Astrocyte (in vitro differentiated cells and primary cell): ENCODE results near the gene ZMAT3. TPM values are rescaled to one million over a fixed set of nuclear protein-coding genes. Genes with fewer than 3 reads are reported as not detected.

Experiments used
- DNase-seq: peaks from one replicate; pipeline ENCODE4 v3.0.0-alpha.2; 2010; ENCODE audit warnings: low read depth
- FAIRE-seq: peaks from 2 replicates; lab custom pipeline; 2011; peaks lifted over from hg19 to GRCh38; lab: Jason Lieb, UNC
- H2AFZ ChIP-seq: 2 replicates; pipeline ENCODE4 v1.6.0; 2012; ENCODE audit warnings: low read depth, low read length, inconsistent platforms
- H3K27ac ChIP-seq: 2 replicates; pipeline ENCODE4 v1.5.1; 2011; ENCODE audit warnings: low read depth, low read length, inconsistent platforms
- H3K27me3 ChIP-seq: 2 replicates; pipeline ENCODE4 v1.6.0; 2011; ENCODE audit warnings: low read length, inconsistent platforms; ENCODE audit not compliant: insufficient read depth
- H3K36me3 ChIP-seq: 2 replicates; pipeline ENCODE4 v1.5.1; 2011; ENCODE audit warnings: low read length, inconsistent platforms; ENCODE audit not compliant: insufficient read depth
- H3K4me1 ChIP-seq: 2 replicates; pipeline ENCODE4 v1.5.1; 2011; ENCODE audit warnings: low read length, inconsistent platforms; ENCODE audit not compliant: insufficient read depth
- H3K4me2 ChIP-seq: 2 replicates; pipeline ENCODE4 v1.6.0; 2012; ENCODE audit warnings: low read length, inconsistent platforms
- H3K4me3 ChIP-seq: 2 replicates; pipeline ENCODE4 v1.5.1; 2011; ENCODE audit warnings: low read depth, mild to moderate bottlenecking, low read length, inconsistent platforms; ENCODE audit not compliant: insufficient read depth
- H3K79me2 ChIP-seq: 2 replicates; pipeline ENCODE4 v1.6.0; 2012; ENCODE audit warnings: mild to moderate bottlenecking, low read length, inconsistent platforms; ENCODE audit not compliant: insufficient read depth
- H3K9ac ChIP-seq: 2 replicates; pipeline ENCODE4 v1.6.0; 2012; ENCODE audit warnings: mild to moderate bottlenecking, low read length, inconsistent platforms
- H3K9me3 ChIP-seq: 2 replicates; pipeline ENCODE4 v1.5.1; 2012; ENCODE audit warnings: low read depth, mild to moderate bottlenecking, low read length, inconsistent platforms; ENCODE audit not compliant: insufficient read depth
- H4K20me1 ChIP-seq: 2 replicates; pipeline ENCODE4 v1.6.0; 2012; ENCODE audit warnings: low read length, inconsistent platforms; ENCODE audit not compliant: insufficient read depth
- H3K27ac Mint-ChIP-seq: one replicate; pipeline ENCODE4 v1.8.0; 2021; ENCODE audit warnings: mild to moderate bottlenecking, mixed read lengths; ENCODE audit not compliant: unreplicated experiment
- H3K27me3 Mint-ChIP-seq: one replicate; pipeline ENCODE4 v1.8.0; 2021; ENCODE audit warnings: low read depth, mixed read lengths; ENCODE audit not compliant: unreplicated experiment
- H3K36me3 Mint-ChIP-seq: one replicate; pipeline ENCODE4 v1.8.0; 2021; ENCODE audit warnings: low read depth, mixed read lengths; ENCODE audit not compliant: unreplicated experiment
- H3K4me1 Mint-ChIP-seq: one replicate; pipeline ENCODE4 v1.8.0; 2021; ENCODE audit warnings: low read depth, mixed read lengths; ENCODE audit not compliant: unreplicated experiment
- H3K4me3 Mint-ChIP-seq: one replicate; pipeline ENCODE4 v1.8.0; 2021; ENCODE audit warnings: mild to moderate bottlenecking, moderate library complexity, mixed read lengths; ENCODE audit not compliant: unreplicated experiment
- H3K9me3 Mint-ChIP-seq: one replicate; pipeline ENCODE4 v1.8.0; 2021; ENCODE audit warnings: mild to moderate bottlenecking, mixed read lengths; ENCODE audit not compliant: unreplicated experiment
- CTCF ChIP-seq: IDR thresholded peaks from 2 replicates; pipeline ENCODE4 v1.5.1; 2011; ENCODE audit warnings: low read depth, mild to moderate bottlenecking, inconsistent platforms, low read length, moderate library complexity; ENCODE audit not compliant: insufficient read depth
- EZH2 ChIP-seq: IDR thresholded peaks from 2 replicates; pipeline ENCODE4 v1.6.1; 2012; ENCODE audit warnings: mild to moderate bottlenecking, low read length, inconsistent platforms; ENCODE audit not compliant: insufficient read depth
- total RNA-seq: library from RNA; stranded (reverse); gene quantifications from 2 replicates; pipeline ENCODE4 v1.2.1, GENCODE V29; 2021

Gene ZMAT3
- total RNA-seq, 1 donor from 2014 or later = 89.6 TPM

DNA sequence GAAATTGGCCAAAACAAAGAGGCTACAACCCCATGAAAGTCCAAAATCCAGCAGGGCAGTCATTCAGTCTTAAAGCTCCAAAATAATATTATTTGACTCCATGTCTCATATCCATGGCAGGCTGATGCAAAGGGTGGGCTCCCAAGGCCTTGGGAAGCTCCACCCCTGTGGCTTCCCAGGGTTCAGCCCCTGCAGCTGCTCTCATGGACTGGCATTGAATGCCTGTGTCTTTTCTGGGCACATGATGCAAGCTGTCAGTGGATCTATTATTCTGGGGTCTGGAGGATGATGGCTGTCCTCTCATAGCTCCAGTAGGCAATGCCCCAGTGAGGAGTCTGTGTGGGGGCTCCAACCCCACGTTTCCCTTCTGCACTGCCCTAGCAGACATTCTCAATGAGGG, 81.8 kb downstream of the ZMAT3 start:
- peaks cover 40% of the 10 kb centered on the region for H3K9me3 Mint-ChIP-seq
- no peaks in the 10 kb centered on the region for H3K79me2 ChIP-seq
- peaks cover 74% of the 10 kb centered on the region for H3K36me3 Mint-ChIP-seq
- FAIRE-seq = no peak
- H3K27ac ChIP-seq = no peak overlapping the region
- peaks cover 19% of the 10 kb centered on the region for H3K9me3 ChIP-seq
- H3K27ac Mint-ChIP-seq = no peak overlapping the region
- H3K27me3 ChIP-seq = no peaks in the 10 kb centered on the region
- DNase-seq = no peak
- H3K4me3 ChIP-seq = no peak overlapping the region
- H3K4me1 Mint-ChIP-seq = peaks cover 2% of the 10 kb centered on the region
- H2AFZ ChIP-seq = no peak overlapping the region
- no peak overlapping the region for H3K4me2 ChIP-seq
- no peaks in the 10 kb centered on the region for H3K36me3 ChIP-seq
- H4K20me1 ChIP-seq = no peaks in the 10 kb centered on the region
- H3K27me3 Mint-ChIP-seq = no peaks in the 10 kb centered on the region
- no peak overlapping the region for H3K9ac ChIP-seq
- no peak overlapping the region for H3K4me3 Mint-ChIP-seq
- no peaks in the 10 kb centered on the region for H3K4me1 ChIP-seq
- no peak for TF ChIP-seq EZH2
- TF ChIP-seq CTCF = no peak

- H3K36me3 ChIP-seq = no peaks in the 10 kb centered on the region
- no peaks in the 10 kb centered on the region for H3K4me1 ChIP-seq
- no peak overlapping the region for H3K4me2 ChIP-seq
- H3K4me3 Mint-ChIP-seq = no peak overlapping the region
- peaks cover 19% of the 10 kb centered on the region for H3K9me3 ChIP-seq
- FAIRE-seq = no peak
- H3K27me3 Mint-ChIP-seq = no peaks in the 10 kb centered on the region
- no peak for TF ChIP-seq EZH2
- no peak for TF ChIP-seq CTCF
- peaks cover 42% of the 10 kb centered on the region for H3K9me3 Mint-ChIP-seq
- no peak overlapping the region for H3K4me3 ChIP-seq
- DNase-seq = no peak
- no peak overlapping the region for H3K9ac ChIP-seq
- no peak overlapping the region for H2AFZ ChIP-seq
- H3K4me1 Mint-ChIP-seq = peaks cover 2% of the 10 kb centered on the region
- H3K36me3 Mint-ChIP-seq = peaks cover 62% of the 10 kb centered on the region
- no peak overlapping the region for H3K27ac ChIP-seq
- no peaks in the 10 kb centered on the region for H4K20me1 ChIP-seq
- no peaks in the 10 kb centered on the region for H3K27me3 ChIP-seq
- no peak overlapping the region for H3K27ac Mint-ChIP-seq
- no peaks in the 10 kb centered on the region for H3K79me2 ChIP-seq
Observed at GRCh38 chr3:178987745-178988144, 83.9 kb downstream of the ZMAT3 start.

- FAIRE-seq (no peak), DNase-seq (no peak)
- H4K20me1 ChIP-seq = no peaks in the 10 kb centered on the region
- H3K79me2 ChIP-seq = no peaks in the 10 kb centered on the region
- Mint-ChIP-seq H3K27me3 (no peaks in the 10 kb centered on the region), H3K4me1 (peaks cover 2% of the 10 kb centered on the region), H3K9me3 (peaks cover 41% of the 10 kb centered on the region), H3K27ac (no peak overlapping the region), H3K4me3 (no peak overlapping the region), H3K36me3 (peaks cover 60% of the 10 kb centered on the region)
- H3K4me2 ChIP-seq = no peak overlapping the region
- peaks cover 19% of the 10 kb centered on the region for H3K9me3 ChIP-seq
- no peaks in the 10 kb centered on the region for H3K36me3 ChIP-seq
- H2AFZ ChIP-seq = no peak overlapping the region
- TF ChIP-seq EZH2 (no peak), CTCF (no peak)
- no peak overlapping the region for H3K9ac ChIP-seq
- no peaks in the 10 kb centered on the region for H3K4me1 ChIP-seq
- no peaks in the 10 kb centered on the region for H3K27me3 ChIP-seq
- H3K27ac ChIP-seq = no peak overlapping the region
- H3K4me3 ChIP-seq = no peak overlapping the region
Observed at GRCh38 chr3:178986456-178986855, 85.2 kb downstream of the ZMAT3 start.
